Dermis blood vessel endothelial cell (primary cell): ENCODE measurements around the gene CMTM8. TPM values are rescaled to one million over a fixed set of nuclear protein-coding genes. Genes with fewer than 3 reads are reported as not detected.

Source experiments
- DNase-seq: peaks from one replicate; pipeline ENCODE4 v3.0.0; 2010
- total RNA-seq: library from RNA; depleted of rRNA; stranded (reverse); fragments of >200 nt; gene quantifications from 2 replicates; pipeline ENCODE4 v1.2.3, GENCODE V29; 2014

The CMTM8 gene
- total RNA-seq, 1 donor from 2014 or later = 4.3 TPM

GRCh38 chr3:32413845-32414521 is 175.5 kb downstream of the CMTM8 start:
- no peak for DNase-seq

DNA sequence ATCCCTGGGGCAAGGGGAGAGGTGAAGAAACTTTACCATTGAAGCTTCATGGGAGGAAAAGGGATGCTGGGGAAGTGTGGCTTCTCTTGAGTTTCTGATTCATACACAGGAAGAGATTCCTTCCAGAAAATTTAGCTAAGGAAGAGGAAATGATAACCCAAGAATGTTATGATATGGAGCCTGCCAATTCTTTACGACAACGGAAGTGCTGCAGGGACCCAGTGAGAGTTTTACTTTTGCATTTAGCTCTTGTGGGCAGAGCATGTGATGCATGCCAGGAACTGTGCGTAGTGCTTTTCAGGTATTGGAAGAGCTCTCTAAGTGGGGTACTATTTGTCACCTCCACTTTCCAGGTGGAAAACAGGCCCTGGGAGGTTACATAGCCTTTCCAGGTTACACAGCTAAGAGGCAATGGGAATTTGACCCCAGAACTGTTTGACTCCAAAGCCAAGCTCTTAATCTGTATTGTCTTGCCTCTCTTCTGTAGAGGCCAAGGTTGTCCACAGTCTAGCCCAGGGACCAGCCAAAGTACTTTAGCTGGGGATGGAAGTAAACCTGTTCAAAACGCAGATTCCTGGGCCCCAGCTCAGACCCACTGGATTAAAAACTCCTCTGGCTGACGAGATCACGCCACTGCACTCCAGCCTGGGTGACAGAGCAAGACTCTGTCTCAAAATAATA is 176.2 kb downstream of the CMTM8 start:
- DNase-seq = peak; percentile 95

GRCh38 chr3:32419742-32420125 is 181.3 kb downstream of the CMTM8 start:
- peak; percentile 40 for DNase-seq

Other genes with a start within 250 kb of the CMTM8 start
- gene GPD1L, start 132.1 kb upstream of the CMTM8 start, total RNA-seq = 19.9 and 26.0 TPM in 2 replicates
- 19.1 and 31.3 TPM in 2 replicates for gene CMTM7, start 153.2 kb downstream of the CMTM8 start, total RNA-seq